ENCODE results near the gene WFDC11. TPM values are rescaled to one million over a fixed set of nuclear protein-coding genes. Genes with fewer than 3 reads are reported as not detected.

Gene WFDC11
- total RNA-seq, 1 experiment from 2014 or later: not detected

Small RNA genes within 50 kb of the gene (microRNA-seq; reads per million reads assigned to microRNA genes)
- 20.1 reads per million, percentile 42 among the genes with 10 or more reads in this experiment for gene MIR3617 (ENCODE audit: borderline number of aligned reads)

Other genes with a start within 250 kb of the WFDC11 start
- gene WFDC2, start 200.5 kb downstream of the WFDC11 start, total RNA-seq (2021; ENCODE audit: unreplicated experiment): 1.1 TPM
- not detected for gene SPINT3, start 154.6 kb downstream of the WFDC11 start, total RNA-seq (2021; ENCODE audit: unreplicated experiment)
- gene WFDC6, start 130.8 kb downstream of the WFDC11 start, total RNA-seq (2021; ENCODE audit: unreplicated experiment): not detected
- gene EPPIN, start 122.8 kb downstream of the WFDC11 start, total RNA-seq (2021; ENCODE audit: unreplicated experiment): not detected
- not detected for gene WFDC8, start 91.0 kb downstream of the WFDC11 start, total RNA-seq (2021; ENCODE audit: unreplicated experiment)
- gene WFDC10A, start 40.5 kb downstream of the WFDC11 start, total RNA-seq (2021; ENCODE audit: unreplicated experiment): 0.47 TPM
- not detected for gene WFDC9, start 39.0 kb downstream of the WFDC11 start, total RNA-seq (2021; ENCODE audit: unreplicated experiment)
- not detected for gene WFDC13, start 31.8 kb upstream of the WFDC11 start, total RNA-seq (2021; ENCODE audit: unreplicated experiment)
- not detected for gene WFDC10B, start 34.8 kb upstream of the WFDC11 start, total RNA-seq (2021; ENCODE audit: unreplicated experiment)
- gene SPINT4, start 52.1 kb upstream of the WFDC11 start, total RNA-seq (2021; ENCODE audit: unreplicated experiment): not detected
- 4.7 TPM for gene WFDC3, start 121.6 kb upstream of the WFDC11 start, total RNA-seq (2021; ENCODE audit: unreplicated experiment)
- 61.0 TPM for gene DNTTIP1, start 121.7 kb upstream of the WFDC11 start, total RNA-seq (2021; ENCODE audit: unreplicated experiment)
- 205 TPM for gene UBE2C, start 142.4 kb upstream of the WFDC11 start, total RNA-seq (2021; ENCODE audit: unreplicated experiment)
- not detected for gene TNNC2, start 157.1 kb upstream of the WFDC11 start, total RNA-seq (2021; ENCODE audit: unreplicated experiment)
- 11.9 TPM for gene SNX21, start 163.6 kb upstream of the WFDC11 start, total RNA-seq (2021; ENCODE audit: unreplicated experiment)
- 12.2 TPM for gene ACOT8, start 187.2 kb upstream of the WFDC11 start, total RNA-seq (2021; ENCODE audit: unreplicated experiment)
- gene ZSWIM3, start 187.4 kb upstream of the WFDC11 start, total RNA-seq (2021; ENCODE audit: unreplicated experiment): 1.8 TPM
- gene ZSWIM1, start 211.0 kb upstream of the WFDC11 start, total RNA-seq (2021; ENCODE audit: unreplicated experiment): 13.0 TPM
- 0.42 TPM for gene SPATA25, start 217.4 kb upstream of the WFDC11 start, total RNA-seq (2021; ENCODE audit: unreplicated experiment)
- 0.96 TPM for gene NEURL2, start 221.0 kb upstream of the WFDC11 start, total RNA-seq (2021; ENCODE audit: unreplicated experiment)
- gene CTSA, start 221.1 kb upstream of the WFDC11 start, total RNA-seq (2021; ENCODE audit: unreplicated experiment): 109 TPM
- gene PLTP, start 241.9 kb upstream of the WFDC11 start, total RNA-seq (2021; ENCODE audit: unreplicated experiment): 4.7 TPM

All from HCT116 (cell line).